RWPE2 (cell line): ENCODE results near the gene CALML6.

ENCODE experiments used
- ATAC-seq: fragments of 200-7000 bp; cut with Tn5 transposase; 3 replicates; pipeline ENCODE4 v1.9.1; 2021; ENCODE audit warnings: low read depth
- DNase-seq: peaks from one replicate; pipeline ENCODE4 v3.0.0-alpha.2; 2020; ENCODE audit warnings: low spot score
- H3K27ac ChIP-seq: fragments of 450-650 bp; 2 replicates; pipeline ENCODE4 v1.5.1; 2017; ENCODE audit warnings: mild to moderate bottlenecking; ENCODE audit not compliant: poor library complexity, severe bottlenecking
- H3K27me3 ChIP-seq: fragments of 250-450 bp; sonication (Bioruptor Pico); 2 replicates; pipeline ENCODE4 v1.5.1; 2021; ENCODE audit warnings: mild to moderate bottlenecking, moderate library complexity; ENCODE audit not compliant: insufficient read depth, poor library complexity, severe bottlenecking
- H3K36me3 ChIP-seq: fragments of 250-450 bp; sonication (Bioruptor Pico); 2 replicates; pipeline ENCODE4 v1.5.1; 2020; ENCODE audit warnings: low read depth, mild to moderate bottlenecking, moderate library complexity
- H3K4me1 ChIP-seq: fragments of 250-450 bp; sonication (Bioruptor Pico); 2 replicates; pipeline ENCODE4 v1.5.1; 2021; ENCODE audit warnings: mild to moderate bottlenecking, moderate library complexity; ENCODE audit not compliant: insufficient read depth, poor library complexity, severe bottlenecking
- H3K4me3 ChIP-seq: fragments of 250-450 bp; sonication (Bioruptor Pico); 2 replicates; pipeline ENCODE4 v1.5.1; 2021; ENCODE audit warnings: mild to moderate bottlenecking, moderate library complexity; ENCODE audit not compliant: severe bottlenecking
- H3K9me3 ChIP-seq: fragments of 250-450 bp; sonication (Bioruptor Pico); 2 replicates; pipeline ENCODE4 v1.5.1; 2021; ENCODE audit warnings: mild to moderate bottlenecking, moderate library complexity; ENCODE audit not compliant: severe bottlenecking
- TF ChIP-seq, protein P1 (sequence below): fragments of 450-650 bp; IDR thresholded peaks from one replicate; pipeline ENCODE4 v1.5.1; 2017; ENCODE audit warnings: mild to moderate bottlenecking, moderate library complexity; ENCODE audit not compliant: poor library complexity, severe bottlenecking

Gene CALML6

GRCh38 chr1:1956586-1957532, 41.8 kb downstream of the CALML6 start:
- H3K9me3 ChIP-seq: no peaks in the 10 kb centered on the region
- TF ChIP-seq, protein P1, sequence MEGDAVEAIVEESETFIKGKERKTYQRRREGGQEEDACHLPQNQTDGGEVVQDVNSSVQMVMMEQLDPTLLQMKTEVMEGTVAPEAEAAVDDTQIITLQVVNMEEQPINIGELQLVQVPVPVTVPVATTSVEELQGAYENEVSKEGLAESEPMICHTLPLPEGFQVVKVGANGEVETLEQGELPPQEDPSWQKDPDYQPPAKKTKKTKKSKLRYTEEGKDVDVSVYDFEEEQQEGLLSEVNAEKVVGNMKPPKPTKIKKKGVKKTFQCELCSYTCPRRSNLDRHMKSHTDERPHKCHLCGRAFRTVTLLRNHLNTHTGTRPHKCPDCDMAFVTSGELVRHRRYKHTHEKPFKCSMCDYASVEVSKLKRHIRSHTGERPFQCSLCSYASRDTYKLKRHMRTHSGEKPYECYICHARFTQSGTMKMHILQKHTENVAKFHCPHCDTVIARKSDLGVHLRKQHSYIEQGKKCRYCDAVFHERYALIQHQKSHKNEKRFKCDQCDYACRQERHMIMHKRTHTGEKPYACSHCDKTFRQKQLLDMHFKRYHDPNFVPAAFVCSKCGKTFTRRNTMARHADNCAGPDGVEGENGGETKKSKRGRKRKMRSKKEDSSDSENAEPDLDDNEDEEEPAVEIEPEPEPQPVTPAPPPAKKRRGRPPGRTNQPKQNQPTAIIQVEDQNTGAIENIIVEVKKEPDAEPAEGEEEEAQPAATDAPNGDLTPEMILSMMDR: no peak
- no peak overlapping the region for H3K27ac ChIP-seq
- H3K27me3 ChIP-seq: no peaks in the 10 kb centered on the region
- H3K4me1 ChIP-seq: peaks cover 13% of the 10 kb centered on the region
- no peaks in the 10 kb centered on the region for H3K36me3 ChIP-seq
- DNase-seq (no peak), ATAC-seq (no peak)
- no peak overlapping the region for H3K4me3 ChIP-seq

DNA sequence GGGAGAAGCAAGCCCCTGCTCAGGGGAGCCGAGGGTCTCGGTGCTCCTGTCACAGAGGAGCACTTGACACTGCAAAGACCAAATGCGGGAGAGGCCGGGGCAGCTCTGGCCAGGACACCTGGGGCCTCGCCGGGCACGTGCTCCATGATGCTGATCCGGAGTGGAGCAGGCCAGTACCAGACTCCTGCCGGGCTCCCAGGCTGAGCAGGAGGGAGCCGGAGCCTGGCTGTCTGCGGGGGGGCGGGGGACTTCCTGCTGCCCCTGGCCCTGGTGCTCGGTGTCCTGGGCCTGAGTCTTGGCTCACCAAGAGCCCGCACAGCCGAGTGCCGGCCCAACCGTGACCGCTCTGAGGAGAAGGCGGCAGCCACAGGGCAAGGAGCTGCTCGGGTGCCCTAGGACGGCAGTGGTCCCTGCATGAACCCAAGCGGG, 42.5 kb downstream of the CALML6 start:
- ATAC-seq (no peak), DNase-seq (peak; percentile 61)
- no peak overlapping the region for H3K27ac ChIP-seq
- no peaks in the 10 kb centered on the region for H3K27me3 ChIP-seq
- TF ChIP-seq, protein P1: no peak
- H3K4me1 ChIP-seq: peaks cover 13% of the 10 kb centered on the region
- no peaks in the 10 kb centered on the region for H3K36me3 ChIP-seq
- H3K4me3 ChIP-seq: no peak overlapping the region
- no peaks in the 10 kb centered on the region for H3K9me3 ChIP-seq

DNA sequence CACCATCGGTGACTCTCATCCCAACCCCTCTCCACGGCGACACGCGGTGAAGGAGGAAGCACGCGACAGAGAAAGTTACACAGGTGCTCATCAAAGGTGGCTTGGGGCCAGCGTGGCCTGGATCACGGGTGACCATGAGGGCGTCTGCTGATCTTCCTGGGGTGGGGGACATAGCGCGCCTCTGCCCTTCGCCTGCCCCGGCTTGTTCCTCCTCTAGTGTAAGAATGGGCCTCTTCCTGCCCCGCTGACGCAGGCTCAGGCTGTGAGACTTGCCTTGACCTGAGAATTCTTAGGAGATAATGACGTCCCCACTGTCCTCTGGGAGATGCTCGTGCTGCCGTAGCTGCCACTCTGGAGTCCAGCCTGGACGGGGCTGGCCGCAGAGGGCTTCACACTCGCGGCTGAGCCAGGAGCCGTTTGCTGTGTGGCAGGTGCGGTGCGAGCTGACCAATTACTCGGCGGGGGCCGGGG, 43.0 kb downstream of the CALML6 start:
- no peaks in the 10 kb centered on the region for H3K36me3 ChIP-seq
- DNase-seq: peak; percentile 54
- H3K27me3 ChIP-seq: no peaks in the 10 kb centered on the region
- TF ChIP-seq, protein P1: no peak
- peak; percentile 35; the same call in 1 of the 3 replicates for ATAC-seq
- H3K9me3 ChIP-seq: no peaks in the 10 kb centered on the region
- H3K4me3 ChIP-seq: no peak overlapping the region
- H3K27ac ChIP-seq: no peak overlapping the region
- peaks cover 13% of the 10 kb centered on the region for H3K4me1 ChIP-seq

DNA sequence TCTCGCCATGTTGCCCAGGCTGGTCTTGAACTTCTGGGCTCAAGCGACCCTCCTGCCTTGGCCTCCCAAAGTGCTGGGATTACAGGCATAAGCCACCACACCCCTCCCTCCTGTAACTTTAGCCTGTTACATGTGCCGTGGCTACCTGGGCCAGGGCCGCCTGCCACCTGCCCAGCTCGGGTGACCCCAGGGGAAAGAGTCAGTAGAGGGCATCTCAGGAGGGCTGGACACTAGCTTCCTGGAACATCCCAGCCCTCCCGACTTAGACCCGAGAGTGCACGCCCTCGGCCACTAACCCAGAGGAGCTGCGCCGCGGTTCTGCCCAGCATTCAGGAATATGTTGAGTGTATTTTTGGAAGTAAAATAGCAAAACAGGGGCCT, 44.4 kb downstream of the CALML6 start:
- peaks cover 13% of the 10 kb centered on the region for H3K4me1 ChIP-seq
- H3K36me3 ChIP-seq: no peaks in the 10 kb centered on the region
- no peak overlapping the region for H3K27ac ChIP-seq
- TF ChIP-seq, protein P1: no peak
- DNase-seq (no peak), ATAC-seq (no peak)
- H3K4me3 ChIP-seq: no peak overlapping the region
- H3K27me3 ChIP-seq: no peaks in the 10 kb centered on the region
- no peaks in the 10 kb centered on the region for H3K9me3 ChIP-seq
